HG03060 (cell line): ENCODE data around the gene EPB41L2.
"Not testable (repeated sequence)": the region's sequence is repeated elsewhere in the genome, so short reads cannot be mapped to it uniquely, and the experiment has no call there.

Source experiments
- ATAC-seq: cut with Tn5 transposase; IDR thresholded peaks from one replicate; pipeline ENCODE4 v1.9.1; 2021; ENCODE audit warnings: low read depth, moderate number of reproducible peaks; ENCODE audit not compliant: unreplicated experiment

Gene EPB41L2

DNA sequence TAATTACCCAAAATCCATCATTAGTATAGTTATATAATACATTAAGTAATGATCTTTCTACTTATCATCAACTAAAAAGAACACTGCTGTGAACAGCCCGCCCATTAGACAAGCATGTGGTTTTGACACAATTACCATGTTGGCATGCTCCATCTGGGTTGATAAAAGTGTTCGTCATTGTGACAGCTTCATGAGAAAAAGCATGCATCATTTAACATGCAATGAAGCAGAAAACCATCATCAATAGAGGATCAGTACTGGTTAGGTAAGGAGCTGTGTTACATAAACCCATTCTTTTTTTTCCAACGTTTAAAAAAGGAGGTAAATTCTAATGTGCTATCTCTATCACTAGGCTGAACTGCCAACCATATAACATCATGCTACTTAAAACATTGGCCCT, 101.9 kb downstream of the EPB41L2 start:
- peak; percentile 55 for ATAC-seq

DNA sequence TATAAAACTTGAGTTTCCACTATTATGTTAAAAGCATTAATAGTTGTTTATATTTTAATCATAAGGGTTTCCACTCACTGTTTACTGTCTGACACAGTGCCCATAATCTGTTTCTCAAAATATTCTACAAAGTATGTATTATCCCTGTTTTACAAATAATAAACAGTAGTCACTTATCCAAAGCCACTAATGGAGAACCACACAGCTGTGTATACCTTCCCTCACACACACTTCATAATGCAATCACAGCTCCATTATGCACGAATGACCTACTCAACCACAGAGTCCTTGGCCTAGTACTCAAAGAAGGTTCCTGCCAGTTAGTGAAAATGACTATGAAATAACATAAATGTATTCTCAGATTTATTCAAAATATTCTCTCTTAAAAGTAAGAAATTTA, 103.1 kb downstream of the EPB41L2 start:
- no peak for ATAC-seq

DNA sequence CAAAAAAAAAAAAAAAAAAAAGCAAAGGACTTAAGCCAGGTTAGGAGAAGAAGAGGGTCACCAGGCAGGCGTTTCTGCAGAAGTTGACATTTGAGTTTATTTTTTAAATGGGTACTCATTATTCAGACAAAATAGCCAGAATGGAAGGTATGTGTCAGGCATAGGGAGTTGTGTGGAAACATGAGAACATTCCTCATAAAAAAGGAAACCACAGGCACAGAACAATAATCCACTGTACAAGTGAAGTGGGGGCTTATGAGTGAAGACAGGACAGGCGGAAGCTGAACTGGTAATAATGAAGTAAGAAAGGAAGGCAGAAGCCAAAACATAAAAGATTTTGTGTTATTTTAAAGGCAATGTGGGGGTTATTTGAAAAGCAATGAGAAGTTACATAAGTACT, 104.6 kb downstream of the EPB41L2 start:
- ATAC-seq = no peak

DNA sequence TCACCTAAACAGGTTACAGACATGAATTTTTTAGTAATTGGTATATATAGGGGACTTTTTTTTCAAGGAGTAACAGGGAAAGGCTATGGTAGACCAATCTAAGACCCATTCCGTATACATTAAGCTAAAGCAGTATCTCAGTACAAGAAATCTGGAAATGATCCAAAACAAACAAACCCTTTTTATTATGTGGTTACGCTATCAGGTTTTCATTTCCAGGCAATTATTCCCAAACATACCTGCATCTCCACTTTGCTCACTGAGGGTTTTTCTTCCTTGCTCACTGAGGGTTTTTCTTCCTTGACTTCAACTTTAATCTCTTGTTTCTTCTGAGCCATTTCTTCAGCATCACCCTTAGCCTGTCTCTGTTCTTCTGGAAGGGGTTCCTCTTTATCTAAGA, 107.3 kb downstream of the EPB41L2 start:
- no peak for ATAC-seq

DNA sequence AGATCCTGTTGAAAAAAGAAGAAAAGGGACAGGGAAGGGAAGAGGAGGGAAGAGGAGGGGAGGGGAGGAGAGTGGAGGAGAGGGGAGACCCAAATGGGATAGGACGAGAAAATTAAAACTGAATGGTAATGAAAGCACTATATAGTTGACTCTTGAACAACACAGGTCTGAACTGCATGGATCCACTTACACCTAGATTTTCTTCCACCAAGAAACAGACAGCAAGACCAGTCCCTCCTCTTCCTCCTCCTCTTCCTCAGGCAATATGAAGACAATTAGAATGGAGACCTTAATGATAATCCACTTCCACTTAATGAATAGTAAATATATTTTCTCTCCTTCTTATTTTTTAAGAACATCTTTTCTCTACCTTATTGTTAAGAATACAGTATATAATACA, 113.5 kb downstream of the EPB41L2 start:
- ATAC-seq = no peak

DNA sequence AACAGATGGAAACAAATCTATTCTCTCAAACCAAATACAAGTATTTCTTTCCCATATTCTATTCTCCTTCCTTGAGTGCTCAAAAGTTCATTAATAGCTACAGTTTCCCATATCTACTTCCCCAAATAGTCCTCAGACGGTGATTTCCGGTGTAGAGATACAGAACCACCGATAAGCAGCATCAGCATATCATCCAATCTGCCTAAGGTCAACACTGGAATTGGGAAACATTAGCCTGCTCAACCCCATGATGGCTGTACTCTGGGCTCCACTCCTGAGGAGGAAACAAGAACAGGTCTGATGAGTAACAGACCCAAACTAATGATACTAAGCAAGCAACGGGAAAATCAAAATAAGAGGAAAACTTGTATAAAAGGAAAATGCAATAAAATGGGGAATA, 115.6 kb downstream of the EPB41L2 start:
- ATAC-seq = no peak

DNA sequence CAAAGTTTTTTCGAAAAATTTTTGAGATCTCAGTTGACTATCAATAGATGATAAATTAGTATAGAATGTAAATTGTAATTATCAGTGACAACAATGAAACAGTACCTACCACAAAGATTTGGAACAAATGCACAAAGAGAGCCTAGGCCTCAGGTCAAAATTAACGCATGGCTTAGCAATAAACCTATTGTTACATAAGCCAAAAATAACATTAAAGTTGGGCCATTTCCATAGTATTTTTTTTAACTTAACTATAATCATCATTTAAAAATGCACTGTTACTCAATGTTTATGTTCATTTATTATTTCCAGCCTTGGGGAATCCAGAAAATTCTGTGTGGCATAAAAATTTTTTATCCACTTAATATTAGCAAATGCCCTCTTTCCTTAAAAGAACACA, 117.0 kb downstream of the EPB41L2 start:
- no peak for ATAC-seq

DNA sequence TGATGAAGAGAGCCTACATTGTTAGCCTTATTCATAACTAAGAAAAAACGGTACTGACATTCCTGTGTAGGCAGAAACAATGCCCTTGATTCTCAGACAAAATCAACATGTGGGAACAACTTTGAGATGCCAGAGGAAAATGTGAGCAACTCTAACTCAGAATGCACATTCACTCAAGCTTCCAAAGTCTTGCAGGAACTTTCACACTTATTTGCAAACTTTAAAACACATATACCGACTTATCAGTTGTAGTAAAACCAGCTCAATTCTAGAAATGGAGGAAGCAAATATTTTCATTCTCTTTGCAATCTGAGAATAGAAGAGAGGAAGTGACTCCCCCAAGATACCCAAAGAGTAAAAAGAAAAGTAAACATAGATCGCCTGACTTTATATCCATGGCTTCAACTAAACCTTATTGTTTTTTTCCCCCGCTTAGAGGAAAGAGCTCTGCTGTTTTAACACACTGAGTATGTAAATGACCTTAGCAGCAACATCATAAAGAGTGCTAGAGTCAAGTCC, 117.6 kb downstream of the EPB41L2 start:
- ATAC-seq = no peak

DNA sequence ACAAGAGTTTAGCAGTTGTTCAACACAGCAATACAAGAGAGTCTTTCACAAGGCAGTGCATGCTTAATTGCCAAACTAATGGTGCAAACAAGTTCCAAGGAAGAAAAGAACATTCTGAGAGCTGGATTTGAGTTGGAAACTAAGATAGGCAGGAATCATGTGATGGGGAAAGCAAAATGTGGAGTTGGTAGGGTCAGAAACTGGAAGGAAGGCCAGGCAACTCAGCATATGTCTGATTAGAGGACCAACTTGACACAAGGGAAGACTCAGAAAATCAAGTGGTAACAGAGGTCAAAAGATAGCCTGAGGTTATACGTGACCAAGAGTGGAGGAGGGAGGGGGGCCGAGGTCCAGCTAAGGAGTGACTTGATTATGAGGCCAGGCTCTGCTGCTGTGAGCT, 118.6 kb downstream of the EPB41L2 start:
- ATAC-seq = no peak

DNA sequence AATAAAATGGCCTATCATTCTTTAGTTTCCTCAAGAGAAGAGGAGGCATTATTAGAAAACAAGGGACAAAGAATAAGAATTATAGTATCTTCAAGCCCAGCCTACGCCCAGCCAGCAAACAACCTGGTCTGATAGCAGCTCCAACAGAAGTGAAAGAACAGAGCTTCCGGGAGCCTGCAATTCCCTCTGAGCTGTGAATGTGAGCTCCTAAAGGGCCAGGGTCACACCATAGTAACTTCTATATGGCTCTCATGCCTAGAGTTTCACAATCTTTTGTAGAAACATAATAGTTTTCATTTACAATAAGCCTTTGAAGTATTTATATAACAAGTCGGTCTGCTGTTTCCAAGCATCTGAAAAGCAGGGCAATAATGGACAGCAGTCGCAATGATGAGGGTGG, 119.3 kb downstream of the EPB41L2 start:
- no peak for ATAC-seq

DNA sequence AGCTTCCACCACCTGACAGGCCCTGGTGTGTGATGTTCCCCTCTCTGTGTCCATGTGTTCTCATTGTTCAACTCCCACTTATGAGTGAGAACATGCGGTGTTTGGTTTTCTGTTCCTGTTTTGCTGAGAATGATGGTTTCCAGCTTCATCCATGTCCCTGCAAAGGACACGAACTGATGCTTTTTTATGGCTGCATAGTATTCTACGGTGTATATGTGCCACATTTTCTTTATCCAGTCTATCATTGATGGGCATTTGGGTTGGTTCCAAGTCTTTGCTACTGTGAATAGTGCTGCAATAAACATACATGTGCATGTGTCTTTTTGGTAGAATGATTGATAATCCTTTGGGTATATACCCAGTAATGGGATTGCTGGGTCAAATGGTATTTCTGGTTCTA, 120.3 kb downstream of the EPB41L2 start:
- not testable (repeated sequence) for ATAC-seq

DNA sequence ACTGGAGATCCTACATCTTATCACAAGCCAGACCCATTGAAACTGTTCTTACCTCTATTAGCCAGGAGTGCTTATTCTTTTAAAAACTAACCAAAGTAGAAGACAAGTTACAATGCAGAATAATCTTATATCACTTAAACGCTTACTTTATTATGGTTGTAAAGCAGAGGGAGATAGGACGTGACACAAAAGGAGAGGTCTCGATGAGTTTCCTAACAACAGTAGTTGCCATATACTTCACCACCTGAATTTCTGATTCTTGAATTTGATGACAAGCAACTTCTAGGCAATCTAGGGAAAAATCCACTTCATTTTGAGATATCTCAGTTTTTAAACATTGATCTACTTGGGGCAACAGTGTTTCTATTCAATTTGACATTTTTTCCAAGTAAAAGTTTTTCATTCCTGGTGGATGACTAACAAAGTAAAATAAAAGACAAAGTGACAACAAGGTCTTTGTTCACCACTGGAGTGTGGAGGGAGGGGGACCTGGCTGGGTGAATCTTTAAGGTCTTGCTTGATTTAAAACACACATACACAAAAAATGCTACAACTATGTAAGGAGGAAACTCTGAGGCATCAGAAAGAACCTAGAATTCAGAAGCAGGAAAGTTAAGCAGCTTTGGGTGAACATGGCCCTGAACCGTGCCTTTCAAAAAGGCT, 125.0 kb downstream of the EPB41L2 start:
- ATAC-seq = no peak

DNA sequence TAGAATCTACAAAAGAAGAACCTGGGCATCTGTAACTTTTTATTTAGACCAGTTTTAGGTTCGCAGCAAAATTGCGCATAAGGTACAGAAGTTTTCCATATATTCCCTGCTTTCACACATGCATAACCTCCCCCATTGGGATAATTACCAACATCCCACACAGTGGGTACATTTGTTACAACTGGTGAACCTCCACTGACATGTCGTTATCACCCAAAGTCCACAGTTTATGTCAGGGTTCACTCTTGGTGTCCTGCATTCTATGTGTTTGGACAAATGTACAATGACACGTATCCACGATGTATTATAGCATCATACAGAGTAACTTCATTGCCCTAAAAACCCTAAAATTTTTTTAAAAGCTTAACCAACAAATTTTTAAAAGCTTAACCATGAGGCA, 126.1 kb downstream of the EPB41L2 start:
- no peak for ATAC-seq

DNA sequence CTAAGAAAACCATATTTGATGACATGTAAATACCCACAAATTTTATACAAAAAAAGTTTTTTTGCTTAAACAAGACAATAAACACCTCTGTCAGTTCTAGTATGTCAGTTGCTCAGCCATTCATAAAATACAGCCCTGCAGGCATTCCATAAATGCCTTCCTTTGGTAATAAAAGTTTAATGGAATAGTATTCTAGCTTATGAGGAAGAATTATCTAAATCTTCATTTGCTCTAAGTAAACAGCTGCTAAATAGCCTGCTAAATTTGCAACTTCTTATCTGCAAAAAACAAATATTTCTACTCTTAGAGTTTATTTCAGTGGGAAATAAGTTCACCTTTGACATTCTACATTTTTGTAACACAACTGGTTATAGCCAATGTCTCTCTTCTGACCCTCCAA, 127.1 kb downstream of the EPB41L2 start:
- no peak for ATAC-seq

DNA sequence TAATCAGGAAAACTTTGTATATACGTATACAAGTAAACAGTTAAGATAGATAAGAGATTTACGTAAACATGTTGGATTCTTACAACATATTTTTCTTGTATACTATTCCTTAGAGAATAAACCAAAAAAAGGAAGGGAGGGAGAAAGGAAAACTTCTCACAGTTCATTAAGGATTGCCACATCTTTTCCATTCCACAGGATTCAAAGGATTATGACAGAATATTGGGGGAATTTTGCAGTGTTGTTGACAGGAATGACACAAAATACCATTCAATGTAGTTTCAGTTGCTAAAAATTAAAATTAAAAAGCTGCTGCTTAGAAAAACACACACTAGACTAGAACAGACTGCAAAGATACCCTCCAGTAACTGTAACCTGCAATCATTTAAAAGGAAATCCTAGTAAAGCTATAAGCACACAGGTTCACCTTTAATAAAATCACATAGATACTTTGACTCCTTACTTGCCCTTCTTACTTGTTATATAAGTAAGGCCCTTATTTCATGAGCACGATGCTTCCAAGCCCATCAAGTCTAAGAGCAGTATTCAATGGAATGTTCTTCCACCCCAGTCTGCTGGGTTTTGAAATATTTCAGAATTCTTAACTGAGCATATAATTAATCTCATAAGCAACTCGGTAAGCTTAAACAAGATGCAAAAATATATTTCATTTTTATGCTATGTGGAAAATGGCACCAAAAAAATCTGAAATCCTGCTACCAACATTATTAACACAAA, 128.0 kb downstream of the EPB41L2 start:
- no peak for ATAC-seq

DNA sequence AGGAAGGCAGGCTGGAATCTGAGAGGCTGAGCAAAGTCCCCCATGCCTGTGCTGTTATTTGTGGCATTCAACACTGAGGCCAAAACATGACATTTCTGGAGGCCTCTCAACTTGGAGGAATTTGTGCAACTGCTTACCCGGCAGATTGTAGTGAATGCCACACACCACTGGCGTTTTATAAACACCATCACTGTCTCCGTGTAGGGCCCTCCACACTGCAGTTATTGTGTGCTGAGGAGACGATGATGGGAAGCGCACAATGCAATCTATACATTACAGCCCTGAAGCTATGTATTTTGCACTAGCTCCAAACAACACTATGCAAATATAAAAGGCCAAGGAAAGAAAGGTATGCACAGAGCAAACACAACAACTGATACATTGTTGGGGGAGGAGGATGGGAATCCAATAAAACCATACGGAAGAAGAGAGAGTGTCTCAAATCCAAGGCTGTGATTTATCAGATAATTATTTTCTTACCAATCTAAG, 129.3 kb downstream of the EPB41L2 start:
- no peak for ATAC-seq

DNA sequence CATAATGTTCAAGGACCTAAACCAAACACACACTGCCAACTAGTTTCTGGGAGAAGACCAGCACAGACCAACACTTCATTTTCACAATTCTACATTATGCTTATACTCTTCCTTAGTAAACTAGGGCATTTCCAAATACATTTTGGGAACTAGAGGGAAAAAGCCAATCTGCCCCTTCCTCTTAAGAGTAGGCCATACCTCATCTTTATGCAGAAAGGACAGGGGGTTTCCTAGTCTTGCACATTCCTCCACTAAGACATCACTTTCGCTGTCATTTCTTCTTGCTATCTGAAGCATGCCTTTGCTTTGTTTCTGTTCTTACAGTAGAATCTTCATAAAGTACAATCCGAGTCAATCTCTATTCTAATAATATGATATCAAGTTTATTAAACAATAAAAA, 130.1 kb downstream of the EPB41L2 start:
- no peak for ATAC-seq

DNA sequence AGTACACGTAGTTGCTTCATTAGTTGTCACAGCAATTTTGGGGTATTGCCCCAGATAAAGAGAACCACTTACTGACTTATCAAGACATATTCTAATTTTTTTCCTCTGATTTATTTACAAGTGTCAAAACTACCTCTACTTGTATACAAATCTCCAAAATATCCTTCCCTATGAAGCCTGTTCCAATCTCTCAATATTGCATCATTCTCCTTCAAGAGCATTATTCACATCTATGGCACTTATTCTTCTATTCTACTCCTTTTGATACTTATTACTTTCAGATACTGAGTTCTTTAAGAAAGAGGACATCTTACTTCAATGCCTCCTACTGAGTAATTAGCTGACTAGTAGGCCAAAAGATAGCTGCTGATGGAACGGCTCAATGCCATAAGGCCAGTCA, 130.6 kb downstream of the EPB41L2 start:
- no peak for ATAC-seq

DNA sequence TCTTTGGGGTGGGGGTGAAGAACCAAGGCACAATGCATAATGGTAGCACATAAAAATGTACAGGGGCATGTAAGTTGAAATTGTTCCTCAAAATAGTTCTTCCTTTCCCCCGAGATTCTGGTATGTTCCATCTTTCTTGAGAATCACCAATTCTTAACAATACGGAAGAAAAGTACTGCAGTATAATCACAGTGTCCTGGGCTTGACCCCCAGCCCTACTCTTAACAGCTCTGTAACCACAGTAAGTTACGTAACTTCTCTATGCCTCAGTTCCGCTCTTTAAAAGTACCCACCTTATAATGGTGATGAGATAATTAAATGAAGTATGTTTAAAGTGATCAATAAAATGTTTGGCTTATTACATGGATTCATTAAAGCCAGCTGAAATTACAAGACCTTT, 131.4 kb downstream of the EPB41L2 start:
- ATAC-seq = no peak

DNA sequence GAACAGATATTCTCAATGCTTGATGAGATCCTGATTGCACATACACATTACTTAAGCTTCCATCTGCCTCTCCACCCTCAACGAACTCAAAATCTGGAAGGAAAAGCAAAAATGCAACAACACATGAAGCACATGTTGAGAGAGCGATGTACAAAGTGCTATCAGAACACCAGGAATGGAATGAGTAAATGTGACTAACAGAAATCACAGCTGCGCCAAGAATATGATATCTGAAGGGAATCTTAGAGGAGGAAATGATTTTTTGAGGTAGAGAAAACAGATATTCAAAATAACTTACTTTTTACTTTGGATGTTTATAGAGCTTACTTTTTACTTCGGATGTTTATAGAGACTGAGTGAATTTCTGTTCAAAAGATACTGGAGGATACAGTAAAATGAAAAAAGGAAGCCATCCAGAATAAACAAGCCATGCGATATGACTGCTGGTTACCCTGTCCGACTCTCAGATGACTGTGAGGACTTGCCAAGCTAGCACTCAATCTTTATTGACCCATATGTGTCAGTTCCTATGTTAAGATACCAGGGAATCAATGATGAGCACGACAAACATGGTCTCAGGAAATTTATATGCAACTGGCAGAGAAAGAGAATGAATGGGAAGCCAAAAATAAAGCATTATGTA, 133.9 kb downstream of the EPB41L2 start:
- ATAC-seq = no peak

DNA sequence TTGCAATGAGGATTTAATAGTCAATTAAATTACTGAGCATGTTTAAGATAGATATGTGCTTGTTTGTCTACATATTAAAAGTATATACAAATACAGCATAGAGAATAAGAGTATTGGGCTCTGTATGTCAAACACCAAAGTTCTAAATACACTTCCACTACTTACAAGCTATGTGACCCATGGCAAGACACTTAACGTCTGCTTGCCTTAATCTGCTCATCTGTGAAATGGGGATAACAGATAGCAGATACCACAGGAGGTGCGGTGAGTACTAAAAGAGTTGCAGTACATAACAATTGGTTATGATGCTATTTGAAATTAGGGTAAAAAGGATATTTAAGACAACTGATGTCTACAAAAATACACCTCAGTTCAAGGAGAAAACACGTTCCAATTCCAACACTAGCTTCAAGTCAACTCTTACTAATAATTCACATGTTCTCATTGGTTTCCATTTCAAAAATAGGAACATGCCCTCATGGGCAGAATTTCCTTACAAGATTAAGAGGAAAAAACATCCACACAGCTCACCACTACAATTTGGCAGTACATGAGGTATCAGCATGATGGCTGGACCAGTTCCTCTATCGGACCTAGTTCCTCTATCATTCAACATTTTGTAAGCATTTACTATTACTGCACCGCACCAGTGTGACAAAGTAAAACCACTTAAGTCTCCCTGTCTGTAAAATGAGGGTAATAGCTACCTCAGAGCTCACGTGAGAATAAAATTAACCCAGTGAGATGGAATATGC, 134.7 kb downstream of the EPB41L2 start:
- ATAC-seq = no peak
